ENCODE measurements around the gene FGF4.

GRCh38 chr11:69797737-69798528 is 22.8 kb upstream of the FGF4 start:
- no peak for TF ChIP-seq E2F4 (IDR thresholded peaks at IDR 0.05; ENCODE audit: low read depth, low read length)
- TF ChIP-seq PKNOX1 (IDR thresholded peaks at IDR 0.05) = no peak
- TF ChIP-seq E2F8 (IDR thresholded peaks at IDR 0.05; ENCODE audit: low read depth, partially characterized antibody) = no peak

Data from GM12878 (cell line).